ENCODE results near the gene CCT5. TPM values are rescaled to one million over a fixed set of nuclear protein-coding genes. Genes with fewer than 3 reads are reported as not detected.

The CCT5 gene
- total RNA-seq, 1 experiment from 2014 or later, result 1,344 TPM

DNA sequence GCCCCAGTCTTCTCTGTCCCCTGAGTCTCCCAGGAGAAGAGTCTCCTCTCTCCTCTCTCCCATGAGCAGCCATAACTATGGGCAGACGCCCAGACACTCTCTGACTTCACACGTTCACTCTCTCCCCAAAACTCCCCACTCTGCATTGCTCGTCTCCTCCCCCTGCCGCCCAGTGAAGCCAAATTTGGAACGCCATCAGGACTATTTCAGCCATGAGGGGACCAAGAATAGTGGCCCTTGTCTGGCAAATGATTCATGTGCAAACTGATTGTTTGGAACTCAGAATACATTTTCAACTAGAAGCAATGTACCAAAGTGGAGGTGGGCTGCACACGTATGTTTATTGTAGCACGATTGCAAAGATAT lies 36.8 kb downstream of the CCT5 start:
- in situ Hi-C loops (cut with HindIII; ENCODE audit: low pct_unique_long_range_greater_than_20kb, low sequenced_read_pairs), result no loop called here
- DNase-seq (ENCODE audit: low read depth, low spot score), result no peak

DNA sequence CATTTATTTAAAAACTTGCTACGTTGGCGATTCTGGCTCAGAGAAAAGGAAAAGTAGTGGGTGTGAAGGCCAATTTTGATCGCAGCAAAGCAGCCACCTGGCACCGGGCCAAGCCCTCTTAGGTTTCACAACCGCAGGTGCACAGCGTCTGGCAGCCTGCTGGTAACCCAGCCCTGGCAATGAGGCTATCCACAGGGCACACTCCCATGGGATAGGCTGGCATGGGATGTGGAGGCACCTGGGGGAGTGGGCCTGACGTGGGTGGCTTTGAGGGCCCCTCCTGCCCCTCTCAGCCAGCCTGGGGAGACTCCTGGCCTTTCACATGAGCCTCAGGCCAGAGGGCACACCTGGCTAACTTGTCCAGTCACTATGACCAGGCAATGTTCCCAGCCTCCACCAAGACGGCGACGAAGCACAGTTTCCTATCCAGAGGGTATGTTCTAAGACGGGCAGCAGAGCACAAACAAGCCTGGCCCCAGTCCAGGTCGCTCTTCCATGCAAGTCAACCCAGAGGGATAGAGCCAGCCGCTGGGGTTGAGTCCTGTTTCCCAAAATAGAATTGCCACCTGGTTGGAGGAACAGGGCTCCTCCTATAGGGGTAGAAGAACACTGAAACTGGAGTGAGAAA lies 38.6 kb downstream of the CCT5 start:
- in situ Hi-C loops (cut with HindIII; ENCODE audit: low pct_unique_long_range_greater_than_20kb, low sequenced_read_pairs), result no loop called here
- DNase-seq (ENCODE audit: low read depth, low spot score), result no peak

DNA sequence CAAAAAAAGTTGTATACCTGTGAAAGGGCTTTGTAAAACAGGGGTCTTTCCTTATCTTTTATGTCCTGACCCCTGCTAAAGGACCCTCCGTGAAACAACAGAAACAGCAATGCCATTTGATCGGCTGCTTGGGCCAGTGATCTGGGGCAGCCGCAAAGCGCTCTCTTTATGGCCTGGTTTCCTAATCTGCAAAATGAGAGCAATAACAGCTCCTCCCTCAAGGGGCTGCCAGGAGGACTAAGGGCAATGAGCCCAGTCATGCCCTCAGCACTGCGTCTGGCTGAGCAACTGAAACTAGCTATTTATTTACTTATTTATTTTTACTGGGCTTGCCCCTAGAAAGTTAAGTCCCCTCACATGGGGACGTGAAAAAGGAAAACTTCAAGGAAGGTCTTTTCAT lies 39.3 kb downstream of the CCT5 start:
- in situ Hi-C loops (cut with HindIII; ENCODE audit: low pct_unique_long_range_greater_than_20kb, low sequenced_read_pairs), result no loop called here
- no peak for DNase-seq (ENCODE audit: low read depth, low spot score)

DNA sequence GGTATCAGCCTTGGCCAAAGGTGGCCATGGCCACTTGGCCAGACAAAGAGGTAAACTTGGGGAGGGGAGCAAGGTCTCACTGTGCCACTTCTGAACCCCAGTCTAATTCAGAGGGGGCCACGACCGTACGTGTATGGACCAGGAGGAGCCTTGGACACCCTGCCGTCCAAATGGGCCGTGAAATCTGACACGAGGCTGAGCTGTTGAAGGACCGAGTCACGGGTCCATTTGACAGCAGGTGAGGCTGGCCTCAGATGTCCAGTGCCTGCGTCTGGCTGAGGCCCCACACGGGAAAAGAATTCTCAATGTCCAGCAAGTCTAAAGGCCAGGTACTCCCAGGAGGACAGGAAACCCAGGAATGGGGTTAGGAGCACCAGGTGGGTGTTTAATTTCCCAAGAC lies 39.9 kb downstream of the CCT5 start:
- DNase-seq (ENCODE audit: low read depth, low spot score), result no peak
- in situ Hi-C loops (cut with HindIII; ENCODE audit: low pct_unique_long_range_greater_than_20kb, low sequenced_read_pairs), result no loop called here

DNA sequence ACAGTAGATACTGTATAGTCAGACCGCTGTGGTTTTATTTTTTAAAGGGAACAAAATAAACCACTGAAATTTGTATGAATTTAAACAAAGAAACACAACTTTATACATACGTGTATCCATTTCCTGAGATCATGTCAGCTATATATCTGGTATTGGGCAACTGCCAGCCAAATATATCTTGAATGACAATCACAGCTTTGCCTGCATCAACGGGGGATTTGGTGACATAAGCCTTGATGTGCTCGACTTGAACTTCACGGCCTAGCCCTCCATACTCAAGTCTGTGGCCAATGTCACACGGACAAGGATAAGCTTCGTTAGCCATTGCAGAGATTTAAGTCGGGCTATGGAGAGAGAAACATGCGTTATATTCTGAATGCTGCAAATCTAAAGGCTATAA lies 40.4 kb downstream of the CCT5 start:
- in situ Hi-C loops (cut with HindIII; ENCODE audit: low pct_unique_long_range_greater_than_20kb, low sequenced_read_pairs), result no loop called here
- DNase-seq (ENCODE audit: low read depth, low spot score), result no peak

DNA sequence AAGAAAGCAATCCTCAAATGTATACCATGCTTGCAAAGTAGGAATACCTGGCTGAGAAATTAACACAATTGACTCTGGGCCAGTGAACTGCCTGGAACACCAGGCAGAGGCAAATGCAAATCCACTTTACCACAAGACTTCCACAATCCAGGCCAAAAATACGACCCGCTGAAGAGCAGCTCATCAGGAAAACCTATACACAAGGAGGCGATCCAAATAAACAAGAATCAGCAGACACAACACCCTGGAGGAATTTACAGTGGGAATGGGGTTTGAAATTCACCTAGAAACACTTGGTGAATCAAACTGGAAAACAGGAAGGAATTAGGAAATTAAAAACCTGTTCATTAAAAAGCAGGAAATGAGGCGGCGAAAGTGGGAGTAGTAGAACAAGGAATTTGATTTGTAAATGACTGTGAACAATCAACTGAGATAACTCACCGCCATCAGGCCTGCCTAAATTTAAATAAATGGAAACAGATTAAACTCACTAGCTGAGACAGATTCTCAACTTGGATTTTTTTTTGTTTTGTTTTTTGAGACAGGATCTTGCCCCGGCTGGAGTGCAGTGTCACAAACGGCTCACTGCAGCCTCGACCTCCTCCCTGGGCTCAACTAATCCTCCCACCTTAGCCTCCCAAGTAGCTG lies 41.7 kb downstream of the CCT5 start:
- in situ Hi-C loops (cut with HindIII; ENCODE audit: low pct_unique_long_range_greater_than_20kb, low sequenced_read_pairs), result no loop called here
- no peak for DNase-seq (ENCODE audit: low read depth, low spot score)

DNA sequence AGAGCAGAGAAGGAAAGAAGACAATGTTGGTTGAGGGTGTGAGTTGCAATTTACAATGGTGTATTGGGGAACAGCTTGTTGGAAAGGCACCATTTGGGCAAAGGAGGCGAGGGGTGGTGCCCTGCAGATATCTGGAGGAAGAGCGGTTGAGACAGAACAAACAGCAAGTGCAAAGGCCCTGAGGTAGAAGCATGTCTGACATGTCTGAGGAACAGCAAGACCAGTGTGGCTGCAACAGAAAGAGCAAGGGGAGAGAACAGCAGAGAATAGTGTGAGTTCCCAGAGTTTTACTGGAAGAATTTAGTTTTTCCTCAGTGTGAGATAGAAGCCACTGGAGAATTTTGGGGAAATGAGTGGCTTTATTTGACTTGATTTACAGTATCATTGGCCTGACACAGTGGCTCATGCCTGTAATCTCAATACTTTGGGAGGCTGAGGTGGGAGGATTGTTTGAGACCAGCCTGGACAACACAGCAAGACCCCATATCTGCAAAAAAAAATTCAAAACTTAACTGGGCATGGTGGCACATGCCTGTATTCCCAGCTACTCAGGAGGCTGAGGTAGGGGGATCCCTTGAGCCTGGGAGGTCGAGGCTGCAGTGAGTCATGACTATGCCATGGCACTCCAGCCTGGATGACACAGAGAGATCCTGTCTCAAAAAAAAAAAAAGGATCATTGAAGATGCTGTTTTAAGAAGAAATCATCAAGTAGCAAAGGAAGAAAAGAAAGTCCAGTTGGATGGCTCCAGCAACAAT lies 44.0 kb downstream of the CCT5 start:
- DNase-seq (ENCODE audit: low read depth, low spot score), result no peak
- in situ Hi-C loops (cut with HindIII; ENCODE audit: low pct_unique_long_range_greater_than_20kb, low sequenced_read_pairs), result no loop called here

DNA sequence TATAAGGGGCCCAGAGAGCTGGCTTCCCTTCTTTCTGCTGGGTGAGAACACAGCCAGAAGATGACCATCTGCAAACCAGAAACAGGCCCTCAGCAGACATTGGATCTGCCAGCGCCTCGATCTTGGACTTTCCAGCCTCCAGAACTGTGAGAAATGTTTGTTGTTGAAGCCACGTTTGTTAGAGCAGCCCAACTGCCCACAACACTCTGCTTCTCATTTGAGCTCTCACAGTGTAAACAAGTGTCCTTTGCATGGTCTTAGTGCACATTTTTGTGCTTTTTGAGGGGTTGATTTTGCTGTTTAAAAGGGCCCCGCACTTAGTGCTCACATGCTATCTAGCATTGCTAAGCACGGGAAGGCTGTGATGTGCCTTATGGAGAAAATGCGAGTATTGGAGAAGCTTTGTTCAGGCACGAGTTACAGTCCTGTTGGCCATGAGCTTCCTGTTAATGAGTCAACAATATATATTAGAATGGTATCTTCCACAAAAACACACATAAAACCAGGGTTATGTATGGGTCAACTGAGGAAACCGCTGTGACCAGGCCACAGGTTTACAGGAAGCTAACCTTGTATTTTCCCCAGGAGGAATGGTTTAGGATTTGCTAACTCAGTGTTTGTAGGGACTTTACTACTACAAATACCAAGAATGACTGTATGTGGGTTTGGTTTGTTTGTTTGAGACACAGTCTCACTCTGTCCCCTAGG lies 45.7 kb downstream of the CCT5 start:
- in situ Hi-C loops (cut with HindIII; ENCODE audit: low pct_unique_long_range_greater_than_20kb, low sequenced_read_pairs), result no loop called here
- no peak for DNase-seq (ENCODE audit: low read depth, low spot score)

DNA sequence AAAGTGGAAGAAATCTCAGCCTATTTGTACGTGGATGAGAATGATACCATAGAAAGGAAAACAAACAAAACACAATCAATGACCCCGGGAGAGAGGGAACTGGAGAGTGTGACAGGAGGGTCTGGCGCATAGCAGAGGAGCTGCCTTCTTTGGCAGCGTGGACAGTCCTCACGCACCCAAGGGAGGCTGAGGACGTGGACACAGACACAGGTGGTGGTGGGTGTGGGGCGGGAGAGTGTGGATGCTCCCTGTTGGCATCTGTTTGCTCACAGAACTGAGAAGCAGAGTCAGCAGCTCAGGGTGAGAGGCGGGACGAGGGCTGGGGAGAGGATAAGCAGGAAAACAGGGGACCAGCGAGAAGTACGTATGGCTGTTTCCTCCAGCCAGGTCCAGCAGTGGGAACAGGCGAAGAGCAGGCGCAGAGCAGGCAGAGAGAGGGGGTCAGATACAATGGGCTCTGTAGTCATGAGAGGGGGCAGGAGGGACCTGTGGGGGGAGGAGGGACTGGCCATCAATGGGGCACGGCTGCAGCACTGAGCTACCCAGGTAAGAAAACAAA lies 47.6 kb downstream of the CCT5 start:
- DNase-seq (ENCODE audit: low read depth, low spot score), result no peak
- in situ Hi-C loops (cut with HindIII; ENCODE audit: low pct_unique_long_range_greater_than_20kb, low sequenced_read_pairs), result no loop called here

DNA sequence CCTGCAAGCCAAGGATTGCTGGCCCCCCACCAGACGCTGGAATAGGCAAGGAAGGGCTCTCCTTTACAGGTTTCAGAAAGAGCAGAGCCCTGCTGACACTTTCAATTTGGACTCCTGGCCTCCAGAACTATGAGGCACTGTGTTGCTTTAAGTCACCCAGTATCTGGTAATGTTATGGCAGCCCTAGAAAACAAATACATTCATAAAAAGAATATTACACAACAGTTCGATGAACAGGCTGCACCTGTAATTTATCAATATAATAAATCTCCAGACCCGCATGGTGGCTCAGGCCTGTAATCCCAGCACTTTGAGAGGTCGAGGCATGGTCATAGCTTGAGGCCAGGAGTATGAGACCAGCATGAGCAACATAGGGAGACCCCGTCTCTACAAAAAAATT lies 50.2 kb downstream of the CCT5 start:
- in situ Hi-C loops (cut with HindIII; ENCODE audit: low pct_unique_long_range_greater_than_20kb, low sequenced_read_pairs), result no loop called here
- DNase-seq (ENCODE audit: low read depth, low spot score), result no peak

DNA sequence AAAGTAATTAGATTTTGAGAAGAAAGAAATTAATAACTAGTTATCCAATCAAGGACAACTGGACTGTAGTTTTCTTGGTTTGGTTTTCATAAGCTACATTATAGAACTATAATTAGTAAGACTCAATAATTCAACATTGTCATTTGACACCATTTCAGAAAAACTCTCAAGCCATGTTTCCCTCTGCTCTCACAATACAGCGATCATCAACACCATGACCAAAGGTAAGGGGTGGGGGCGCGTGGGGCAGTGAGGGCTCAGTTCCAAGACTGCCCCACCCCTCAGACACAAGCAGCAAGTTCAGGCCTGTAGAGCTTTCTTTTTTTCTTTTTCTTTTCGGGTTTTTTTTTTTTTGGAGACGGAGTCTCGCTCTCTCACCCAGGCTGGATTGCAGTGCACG lies 51.2 kb downstream of the CCT5 start:
- no peak for DNase-seq (ENCODE audit: low read depth, low spot score)
- in situ Hi-C loops (cut with HindIII; ENCODE audit: low pct_unique_long_range_greater_than_20kb, low sequenced_read_pairs), result no loop called here

DNA sequence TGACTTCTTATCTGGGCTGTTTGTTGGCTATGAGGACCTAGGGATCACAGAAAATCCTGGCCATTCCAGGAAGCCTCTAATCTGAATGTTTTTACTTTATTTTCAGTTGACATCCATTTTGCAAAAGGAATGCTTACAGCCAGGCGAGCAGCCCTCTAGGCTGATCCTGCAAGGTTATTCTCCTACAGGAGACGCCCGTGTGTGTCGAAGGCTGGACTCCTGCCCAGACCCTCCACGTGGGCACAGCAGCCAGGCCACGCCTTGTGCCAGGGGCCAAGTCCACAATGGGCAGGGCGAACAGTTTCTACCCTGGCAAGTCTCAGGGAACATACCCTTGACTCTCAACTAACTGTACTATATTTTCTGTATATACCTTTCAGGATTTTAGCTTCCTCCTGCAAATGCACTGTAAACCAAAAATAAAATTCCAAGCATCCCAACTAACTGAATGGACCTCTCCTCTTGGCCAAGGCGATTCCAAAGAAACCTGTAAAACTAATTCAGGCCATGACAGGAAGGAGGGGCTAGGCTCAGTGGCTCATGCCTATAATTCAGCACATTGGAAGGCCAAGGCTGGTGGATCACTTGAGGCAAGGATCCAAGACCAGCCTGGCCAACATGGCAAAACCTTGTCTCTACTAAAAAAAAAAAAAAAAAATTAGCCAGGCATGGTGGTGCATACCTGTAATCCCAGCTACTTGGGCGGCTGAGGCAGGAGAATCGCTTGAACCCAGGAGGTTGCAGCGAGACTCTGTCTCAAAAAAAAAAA lies 51.9 kb downstream of the CCT5 start:
- in situ Hi-C loops (cut with HindIII; ENCODE audit: low pct_unique_long_range_greater_than_20kb, low sequenced_read_pairs), result no loop called here
- DNase-seq (ENCODE audit: low read depth, low spot score), result peak; percentile 33

DNA sequence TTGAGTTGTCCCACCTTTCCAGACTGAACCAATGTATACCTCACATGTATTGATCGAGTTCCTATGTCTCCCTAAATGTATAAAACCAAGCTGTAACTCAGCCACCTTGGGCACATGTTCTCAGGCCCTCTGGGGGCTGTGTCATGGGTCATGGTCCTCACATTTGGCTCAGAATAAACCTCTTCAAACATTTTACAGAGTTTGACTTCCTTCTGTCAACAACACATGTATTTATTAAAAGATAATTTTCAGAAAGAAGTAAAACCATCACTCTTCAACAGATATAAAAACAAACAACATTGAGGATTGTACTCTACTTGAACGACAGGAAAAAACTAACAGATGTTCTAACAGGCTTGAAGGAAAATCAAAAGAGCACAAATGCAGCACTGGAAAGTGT lies 53.1 kb downstream of the CCT5 start:
- in situ Hi-C loops (cut with HindIII; ENCODE audit: low pct_unique_long_range_greater_than_20kb, low sequenced_read_pairs), result no loop called here
- DNase-seq (ENCODE audit: low read depth, low spot score), result no peak

DNA sequence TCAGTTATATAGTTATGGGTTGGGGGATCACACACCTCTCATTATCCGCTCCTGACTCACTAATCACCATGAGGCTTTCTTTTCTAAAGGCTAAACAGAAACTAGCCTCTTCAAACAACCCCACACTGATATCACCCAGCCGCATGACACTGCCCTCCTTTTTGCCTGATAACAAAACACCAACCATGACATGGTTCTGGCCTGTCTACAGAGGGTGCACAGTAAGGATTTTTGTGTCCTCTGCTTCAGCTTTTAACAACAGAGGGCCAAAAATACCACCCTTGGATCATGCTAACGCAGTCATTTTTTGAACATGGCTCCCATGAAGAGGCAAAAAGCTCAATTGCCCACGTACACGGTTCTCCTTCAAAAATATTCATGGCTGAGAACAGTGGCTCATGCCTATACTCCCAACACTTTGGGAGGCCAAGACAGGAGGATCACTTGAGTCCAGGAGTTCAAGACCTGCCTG lies 53.7 kb downstream of the CCT5 start:
- in situ Hi-C loops (cut with HindIII; ENCODE audit: low pct_unique_long_range_greater_than_20kb, low sequenced_read_pairs), result no loop called here
- no peak for DNase-seq (ENCODE audit: low read depth, low spot score)

DNA sequence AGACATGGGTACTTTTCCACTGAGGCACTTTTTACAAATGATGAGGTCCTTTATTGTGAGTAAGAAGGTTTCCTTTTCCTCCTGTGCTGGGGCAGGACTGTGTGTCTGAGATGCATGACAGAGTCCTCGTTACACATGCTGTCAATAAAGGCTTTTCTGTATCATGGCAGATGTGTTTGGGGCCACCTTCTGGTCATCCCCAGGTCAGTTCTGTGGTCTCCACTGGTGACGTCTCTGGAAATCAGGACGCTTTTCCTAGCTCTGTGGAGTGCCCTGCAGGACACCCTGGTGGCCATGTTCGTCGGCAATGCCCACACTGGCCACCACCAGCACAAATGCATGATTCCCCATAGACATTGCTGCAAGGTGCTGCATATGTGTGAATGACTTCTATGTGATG lies 54.9 kb downstream of the CCT5 start:
- DNase-seq (ENCODE audit: low read depth, low spot score), result peak; percentile 58
- in situ Hi-C loops (cut with HindIII; ENCODE audit: low pct_unique_long_range_greater_than_20kb, low sequenced_read_pairs), result no loop called here

DNA sequence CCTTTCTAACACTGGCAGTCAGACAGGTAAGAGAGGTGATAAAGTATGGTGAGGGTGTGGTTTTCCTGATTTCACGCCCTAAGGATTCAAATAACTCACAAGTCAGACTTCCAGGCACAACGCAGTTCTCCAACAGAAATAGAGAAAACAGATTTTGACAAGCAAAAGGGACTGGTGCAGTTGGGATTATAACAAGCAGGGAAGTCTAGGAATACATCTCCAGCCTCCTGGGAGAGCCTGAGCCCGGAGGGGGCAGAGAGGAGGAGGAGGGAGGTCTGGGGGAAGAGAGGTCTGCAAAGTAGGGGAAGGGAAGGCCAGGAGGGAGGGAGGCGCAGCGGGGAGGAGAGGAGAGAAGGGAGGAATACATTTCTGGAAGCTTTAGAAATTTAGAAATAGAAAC lies 56.0 kb downstream of the CCT5 start:
- no peak for DNase-seq (ENCODE audit: low read depth, low spot score)
- in situ Hi-C loops (cut with HindIII; ENCODE audit: low pct_unique_long_range_greater_than_20kb, low sequenced_read_pairs), result no loop called here

DNA sequence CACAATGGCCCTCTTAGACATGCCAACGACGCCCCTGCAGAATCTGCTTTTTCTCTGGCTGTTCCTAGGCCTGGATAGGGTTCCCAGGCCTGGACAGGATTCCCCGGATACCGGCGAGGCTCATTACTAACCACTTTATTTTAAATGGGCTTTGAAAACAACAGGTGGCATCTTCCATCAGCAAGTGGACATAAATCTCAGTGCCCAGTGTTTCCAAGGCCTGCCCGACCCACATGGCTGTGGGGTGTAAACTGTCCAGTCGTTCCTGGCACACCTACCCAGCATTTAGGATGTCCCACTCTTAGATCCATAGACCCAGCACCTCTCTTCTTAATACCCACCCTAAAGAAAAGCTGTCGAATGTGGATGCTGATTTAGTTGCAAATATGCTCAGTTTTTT lies 56.7 kb downstream of the CCT5 start:
- DNase-seq (ENCODE audit: low read depth, low spot score), result no peak
- in situ Hi-C loops (cut with HindIII; ENCODE audit: low pct_unique_long_range_greater_than_20kb, low sequenced_read_pairs), result no loop called here
